Measurements from ENCODE around the gene CAMTA1. TPM values are rescaled to one million over a fixed set of nuclear protein-coding genes. Genes with fewer than 3 reads are reported as not detected.

CAMTA1 gene
- total RNA-seq, 2 donors from 2014 or later: 36.5 to 57.5 TPM

DNA sequence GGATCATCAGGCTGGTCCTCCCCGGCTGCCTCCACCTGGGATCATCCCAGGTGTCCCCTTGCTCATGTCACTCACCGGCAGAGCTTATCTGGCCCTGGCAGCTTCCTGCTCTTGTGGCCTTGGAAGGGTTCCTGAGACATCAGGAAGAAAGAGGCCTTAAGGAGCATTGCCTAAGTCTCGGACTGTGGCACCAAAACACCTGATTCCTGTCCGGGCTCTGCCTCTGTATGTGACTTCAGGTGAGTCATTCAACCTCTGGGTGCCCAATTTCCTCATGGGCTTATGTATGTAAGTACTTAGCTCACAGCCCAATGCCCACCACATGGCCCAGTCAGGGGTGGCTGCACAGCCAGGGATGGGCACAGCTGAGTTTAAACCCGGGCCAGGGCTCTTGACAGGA is 729.9 kb downstream of the CAMTA1 start:
- peaks cover 0 to 2% of the 10 kb centered on the region in 2 donors for H3K27me3 Mint-ChIP-seq
- no peaks in the 10 kb centered on the region for H3K4me1 Mint-ChIP-seq (ENCODE audit: low read depth in 2 of 2)
- DNase-seq (ENCODE audit: low spot score): no peak
- H3K9me3 Mint-ChIP-seq: no peaks in the 10 kb centered on the region
- H3K4me3 Mint-ChIP-seq: no peak overlapping the region
- no peaks in the 10 kb centered on the region for H3K36me3 Mint-ChIP-seq
- no peak overlapping the region for H3K27ac Mint-ChIP-seq
- ATAC-seq: no peak

DNA sequence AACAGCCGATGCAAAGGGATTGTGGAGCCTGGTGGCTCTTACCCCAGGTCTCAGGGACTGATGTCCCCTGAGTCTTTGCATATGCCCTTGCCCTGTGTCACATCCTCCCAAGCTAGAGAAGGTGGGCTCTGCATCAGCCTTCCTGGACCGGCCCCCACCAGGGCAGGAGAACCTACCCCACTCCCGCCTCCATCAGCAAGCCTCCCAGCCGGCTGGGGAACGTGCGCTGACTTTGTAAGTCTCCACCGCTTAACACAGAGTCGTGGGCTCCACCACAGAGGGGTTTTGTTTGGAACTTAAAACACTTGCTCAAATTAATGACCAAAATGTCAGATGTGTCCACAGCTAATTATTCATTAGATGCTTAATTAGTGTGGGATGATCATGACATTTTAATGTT is 730.6 kb downstream of the CAMTA1 start:
- no peaks in the 10 kb centered on the region for H3K9me3 Mint-ChIP-seq
- H3K4me3 Mint-ChIP-seq: no peak overlapping the region
- DNase-seq (ENCODE audit: low spot score): no peak
- no peaks in the 10 kb centered on the region for H3K36me3 Mint-ChIP-seq
- ATAC-seq: no peak
- H3K27me3 Mint-ChIP-seq: peaks cover 0 to 2% of the 10 kb centered on the region in 2 donors
- H3K27ac Mint-ChIP-seq: no peak overlapping the region
- no peaks in the 10 kb centered on the region for H3K4me1 Mint-ChIP-seq (ENCODE audit: low read depth in 2 of 2)

DNA sequence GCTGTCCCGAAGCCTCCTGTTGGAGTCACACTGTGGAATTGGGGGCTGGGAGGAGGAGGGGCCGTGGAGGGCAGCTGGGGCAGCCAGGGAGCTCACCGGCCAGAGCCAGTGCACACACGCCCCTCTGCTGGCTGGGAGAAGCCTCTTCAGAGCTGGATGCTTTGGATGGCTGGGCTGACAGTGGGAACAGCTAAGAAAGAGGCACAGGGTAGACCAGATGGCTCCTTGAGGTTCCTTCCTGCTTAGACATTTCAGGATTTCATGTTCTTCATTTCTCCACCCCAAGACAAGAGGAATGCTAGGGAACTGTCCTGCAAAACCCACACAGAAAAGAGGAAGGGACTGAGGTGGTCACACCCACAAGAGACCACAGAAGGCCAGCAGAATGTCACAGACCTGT is 731.1 kb downstream of the CAMTA1 start:
- no peaks in the 10 kb centered on the region for H3K9me3 Mint-ChIP-seq
- H3K4me3 Mint-ChIP-seq: no peak overlapping the region
- H3K27me3 Mint-ChIP-seq: peaks cover 0 to 2% of the 10 kb centered on the region in 2 donors
- ATAC-seq (no peak), DNase-seq (ENCODE audit: low spot score) (no peak)
- H3K36me3 Mint-ChIP-seq: no peaks in the 10 kb centered on the region
- H3K4me1 Mint-ChIP-seq (ENCODE audit: low read depth in 2 of 2): no peaks in the 10 kb centered on the region
- no peak overlapping the region for H3K27ac Mint-ChIP-seq

DNA sequence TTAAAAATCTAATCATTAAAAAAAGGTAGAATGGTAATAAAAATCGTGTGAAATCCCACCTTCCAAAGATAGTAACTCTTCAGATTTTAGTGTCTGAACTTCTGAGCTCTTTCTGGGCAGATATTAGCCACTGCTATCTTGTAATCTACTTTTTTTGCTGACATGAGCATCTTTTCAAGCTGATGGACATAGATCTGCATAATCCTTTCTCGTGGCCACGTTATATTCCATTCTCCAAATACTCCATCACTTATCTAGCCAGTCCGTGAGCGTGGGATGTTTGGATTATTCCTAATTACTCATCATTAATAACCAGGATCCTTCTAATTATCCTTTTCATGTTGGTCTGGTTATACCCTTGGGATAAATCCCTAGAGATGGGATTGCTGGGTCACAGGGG is 731.7 kb downstream of the CAMTA1 start:
- ATAC-seq (no peak), DNase-seq (ENCODE audit: low spot score) (no peak)
- peaks cover 0 to 2% of the 10 kb centered on the region in 2 donors for H3K27me3 Mint-ChIP-seq
- no peaks in the 10 kb centered on the region for H3K4me1 Mint-ChIP-seq (ENCODE audit: low read depth in 2 of 2)
- no peak overlapping the region for H3K4me3 Mint-ChIP-seq
- no peaks in the 10 kb centered on the region for H3K36me3 Mint-ChIP-seq
- H3K27ac Mint-ChIP-seq: no peak overlapping the region
- H3K9me3 Mint-ChIP-seq: no peaks in the 10 kb centered on the region

DNA sequence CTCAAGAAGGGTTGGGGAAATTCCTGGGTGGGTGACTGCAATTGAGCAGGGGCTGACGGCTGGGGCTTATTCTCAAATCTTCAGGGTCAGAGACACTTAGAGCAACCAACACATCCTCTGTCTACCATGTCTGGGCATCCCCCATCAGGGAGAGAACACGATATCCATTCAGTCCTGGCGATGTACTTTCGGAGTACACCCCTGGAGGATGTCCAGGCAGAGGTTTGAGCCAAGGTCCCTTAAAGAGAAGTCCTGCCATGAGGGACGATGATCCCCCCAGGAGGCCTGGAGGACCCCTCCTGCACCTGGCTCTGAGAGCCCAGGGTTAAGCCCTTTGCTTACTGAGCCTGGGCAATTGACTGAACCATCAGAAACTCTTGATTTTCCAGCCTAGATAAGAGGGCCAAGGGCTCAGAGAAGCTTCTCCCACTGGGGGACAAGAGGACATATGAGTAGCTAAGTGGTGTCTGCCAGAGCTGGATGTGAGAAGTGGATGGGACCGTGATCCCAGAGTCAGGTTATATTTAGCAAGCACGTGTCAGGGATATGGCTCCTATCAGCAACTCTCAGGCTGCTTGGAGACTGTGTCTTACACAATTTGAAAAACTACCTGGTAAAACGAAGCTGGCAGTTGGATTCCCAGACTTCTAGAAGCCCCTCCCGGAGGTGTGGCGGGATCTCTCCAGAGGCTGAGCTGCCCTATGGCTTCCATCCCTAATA is 732.5 kb downstream of the CAMTA1 start:
- ATAC-seq: no peak

DNA sequence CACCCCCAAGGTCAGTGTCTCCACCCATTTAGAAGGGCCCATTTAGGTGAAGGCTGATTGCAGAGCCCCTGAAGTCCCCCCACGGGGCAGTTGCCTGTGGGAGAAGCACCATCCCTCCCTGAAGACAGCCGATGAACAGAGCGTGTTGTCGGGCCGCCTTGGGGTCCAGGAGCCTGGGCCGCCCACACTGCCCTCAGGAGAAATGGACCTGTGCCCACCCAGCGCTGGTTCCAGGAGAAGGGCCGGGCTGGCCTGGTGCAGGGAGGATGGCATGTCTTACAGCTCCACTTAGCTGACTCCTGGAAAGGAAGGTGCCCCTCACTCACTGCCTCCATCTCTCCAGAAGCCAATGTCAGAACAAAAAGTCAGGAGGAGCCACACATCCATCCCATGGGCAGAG is 733.2 kb downstream of the CAMTA1 start:
- DNase-seq (ENCODE audit: low spot score) (no peak), ATAC-seq (no peak)
- H3K9me3 Mint-ChIP-seq: no peaks in the 10 kb centered on the region
- no peaks in the 10 kb centered on the region for H3K36me3 Mint-ChIP-seq
- H3K27me3 Mint-ChIP-seq: no peaks in the 10 kb centered on the region
- H3K4me3 Mint-ChIP-seq: no peak overlapping the region
- H3K4me1 Mint-ChIP-seq (ENCODE audit: low read depth in 2 of 2): no peaks in the 10 kb centered on the region
- H3K27ac Mint-ChIP-seq: no peak overlapping the region

More for the DNA sequence above, 732.5 kb downstream of the CAMTA1 start:
- H3K4me1 Mint-ChIP-seq (ENCODE audit: low read depth in 2 of 2): no peaks in the 10 kb centered on the region
- H3K27ac Mint-ChIP-seq: no peak overlapping the region
- no peaks in the 10 kb centered on the region for H3K27me3 Mint-ChIP-seq
- no peaks in the 10 kb centered on the region for H3K36me3 Mint-ChIP-seq
- peak; percentile 25 for DNase-seq (ENCODE audit: low spot score)
- no peak overlapping the region for H3K4me3 Mint-ChIP-seq
- H3K9me3 Mint-ChIP-seq: no peaks in the 10 kb centered on the region

DNA sequence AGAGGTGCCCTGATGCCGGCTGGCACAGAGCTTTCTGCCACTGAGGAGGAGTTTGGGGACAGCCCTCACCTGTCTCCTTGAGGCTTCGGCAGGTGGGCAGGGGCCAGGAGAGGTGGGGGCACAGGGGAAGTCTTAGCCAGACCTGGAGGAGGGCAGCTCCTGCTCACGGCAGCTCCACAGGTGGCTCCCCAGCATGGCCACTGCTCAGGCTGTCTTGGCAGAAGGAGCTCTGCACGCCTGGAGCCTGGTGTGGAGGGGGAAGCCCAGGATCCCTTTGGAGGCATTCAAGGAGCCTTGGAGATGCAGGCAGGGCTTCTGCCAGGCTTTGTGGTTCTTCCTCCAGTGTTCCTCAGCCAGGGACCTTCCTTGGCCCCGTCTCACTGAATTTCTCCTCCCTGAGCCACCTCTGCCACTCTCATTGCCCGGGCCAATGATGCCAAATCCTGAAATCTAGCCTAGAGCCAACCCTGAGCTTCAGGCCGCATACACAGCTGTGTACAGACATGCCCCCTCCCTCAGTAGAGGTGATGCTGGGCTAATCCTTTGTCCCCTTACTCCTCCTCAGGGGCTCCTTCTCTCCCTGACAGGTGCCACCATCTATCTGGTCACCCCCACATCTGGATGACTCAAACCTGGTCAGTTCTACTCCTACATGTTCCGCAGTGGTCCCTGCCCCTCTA is 734.1 kb downstream of the CAMTA1 start:
- ATAC-seq: no peak
- no peaks in the 10 kb centered on the region for H3K36me3 Mint-ChIP-seq
- H3K4me3 Mint-ChIP-seq: no peak overlapping the region
- no peak overlapping the region for H3K27ac Mint-ChIP-seq
- H3K27me3 Mint-ChIP-seq: peaks cover under 1 to 3% of the 10 kb centered on the region in 2 donors
- H3K9me3 Mint-ChIP-seq: no peaks in the 10 kb centered on the region
- no peak for DNase-seq (ENCODE audit: low spot score)
- no peaks in the 10 kb centered on the region for H3K4me1 Mint-ChIP-seq (ENCODE audit: low read depth in 2 of 2)

DNA sequence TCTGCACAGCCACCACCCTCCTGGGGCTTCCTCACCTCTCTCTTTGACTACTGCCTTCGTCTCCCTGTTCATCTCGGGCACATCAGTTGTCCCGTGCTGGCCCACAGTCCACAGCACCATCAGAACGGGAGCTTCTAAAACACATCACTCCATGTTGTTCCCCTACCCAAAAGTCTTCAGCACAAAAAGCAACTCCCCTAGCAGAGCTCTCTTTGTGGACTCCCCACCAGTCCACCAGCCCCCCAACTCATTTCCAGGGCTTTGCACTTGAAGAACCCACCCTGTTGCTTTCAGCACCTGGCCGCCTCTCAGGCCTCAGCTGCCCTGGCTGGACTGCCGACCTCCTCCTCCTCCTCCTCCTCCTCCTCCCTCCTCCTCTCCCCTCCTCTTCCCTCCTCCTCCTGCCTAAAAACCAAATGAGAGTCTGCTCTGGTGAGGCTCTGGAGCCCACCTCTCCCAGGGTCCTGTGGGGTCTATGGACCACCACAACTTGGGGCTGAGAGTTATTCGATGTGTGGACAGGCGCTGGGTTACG is 734.7 kb downstream of the CAMTA1 start:
- H3K4me3 Mint-ChIP-seq: no peak overlapping the region
- peaks cover 3 to 7% of the 10 kb centered on the region in 2 donors for H3K27me3 Mint-ChIP-seq
- DNase-seq (ENCODE audit: low spot score) (no peak), ATAC-seq (no peak)
- no peak overlapping the region for H3K27ac Mint-ChIP-seq
- H3K9me3 Mint-ChIP-seq: no peaks in the 10 kb centered on the region
- H3K36me3 Mint-ChIP-seq: no peaks in the 10 kb centered on the region
- H3K4me1 Mint-ChIP-seq (ENCODE audit: low read depth in 2 of 2): no peaks in the 10 kb centered on the region

DNA sequence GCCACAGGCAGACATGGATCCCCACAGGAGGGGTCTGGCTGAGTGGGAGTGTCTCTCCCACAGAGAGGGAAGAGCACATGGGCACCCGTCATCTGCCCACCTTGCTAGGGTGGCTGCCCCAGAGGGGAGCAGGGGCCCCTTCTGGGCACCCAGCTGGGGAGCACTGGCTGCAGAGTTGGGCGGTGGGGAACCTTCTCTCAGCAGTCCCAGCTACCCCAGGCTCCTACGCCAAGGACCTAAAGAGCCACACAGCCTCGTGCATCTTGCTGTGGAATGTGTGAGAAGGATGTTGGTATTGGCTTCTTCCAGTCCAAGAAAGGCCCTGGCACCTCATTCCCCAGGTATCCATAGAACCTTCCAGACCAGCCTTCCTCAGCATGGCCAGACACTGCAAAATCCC is 735.2 kb downstream of the CAMTA1 start:
- Mint-ChIP-seq H3K9me3 (no peaks in the 10 kb centered on the region), H3K27ac (no peak overlapping the region), H3K4me3 (no peak overlapping the region), H3K27me3 (peaks cover 3 to 7% of the 10 kb centered on the region in 2 donors), H3K36me3 (no peaks in the 10 kb centered on the region), H3K4me1 (ENCODE audit: low read depth in 2 of 2) (no peaks in the 10 kb centered on the region)
- DNase-seq (ENCODE audit: low spot score) (no peak), ATAC-seq (no peak)

DNA sequence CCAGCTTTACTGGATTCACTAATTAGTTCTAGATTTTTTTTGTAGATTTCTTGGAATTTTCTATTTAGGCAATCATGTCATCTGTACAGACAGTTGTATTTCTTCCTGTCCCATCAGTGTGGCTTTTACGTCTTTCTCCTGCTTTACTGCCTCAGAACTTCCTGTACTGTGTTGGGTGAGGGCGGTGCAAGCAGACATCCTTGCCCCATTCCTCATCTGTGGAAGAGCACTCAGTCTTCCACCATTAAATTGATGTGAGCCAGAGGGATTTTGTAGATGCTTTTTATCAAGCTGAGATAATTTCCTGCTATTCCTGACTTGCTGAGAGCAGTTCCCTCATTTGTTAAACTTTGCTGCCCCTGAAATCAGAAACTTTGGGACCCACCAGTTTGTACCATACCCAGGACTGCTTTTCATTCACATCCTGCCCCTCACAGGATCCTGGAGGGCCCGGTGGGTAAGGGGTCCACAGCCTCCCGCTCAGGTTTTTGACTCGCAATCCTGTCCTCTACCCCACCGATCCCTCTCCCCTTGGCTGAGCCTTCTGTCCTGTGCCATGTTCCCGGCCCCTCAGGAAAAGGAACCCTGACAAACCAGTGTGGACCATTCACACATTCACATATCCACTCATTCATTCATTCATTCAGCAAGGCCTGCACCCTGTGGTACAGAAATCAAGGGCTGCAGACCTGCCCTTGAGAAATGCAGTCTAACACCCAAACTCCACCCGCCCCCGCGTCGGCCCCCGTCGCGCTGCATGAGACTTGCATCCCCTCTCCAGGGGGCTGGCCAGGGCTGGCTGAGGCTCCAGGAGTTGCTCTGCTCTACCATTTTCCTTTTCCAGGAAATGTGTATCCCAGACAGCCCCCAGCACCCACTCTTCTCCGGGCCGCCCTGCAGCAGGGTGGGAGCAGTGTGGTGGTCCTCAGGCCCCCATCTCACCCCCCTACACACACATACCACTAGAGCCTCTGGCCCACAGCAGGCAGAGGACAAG is 739.4 kb downstream of the CAMTA1 start:
- H3K4me1 Mint-ChIP-seq (ENCODE audit: low read depth in 2 of 2): no peaks in the 10 kb centered on the region
- H3K27me3 Mint-ChIP-seq: peaks cover 3 to 7% of the 10 kb centered on the region in 2 donors
- no peak overlapping the region for H3K4me3 Mint-ChIP-seq
- no peaks in the 10 kb centered on the region for H3K9me3 Mint-ChIP-seq
- H3K36me3 Mint-ChIP-seq: no peaks in the 10 kb centered on the region
- H3K27ac Mint-ChIP-seq: no peak overlapping the region
- DNase-seq (ENCODE audit: low spot score) (no peak), ATAC-seq (no peak)

DNA sequence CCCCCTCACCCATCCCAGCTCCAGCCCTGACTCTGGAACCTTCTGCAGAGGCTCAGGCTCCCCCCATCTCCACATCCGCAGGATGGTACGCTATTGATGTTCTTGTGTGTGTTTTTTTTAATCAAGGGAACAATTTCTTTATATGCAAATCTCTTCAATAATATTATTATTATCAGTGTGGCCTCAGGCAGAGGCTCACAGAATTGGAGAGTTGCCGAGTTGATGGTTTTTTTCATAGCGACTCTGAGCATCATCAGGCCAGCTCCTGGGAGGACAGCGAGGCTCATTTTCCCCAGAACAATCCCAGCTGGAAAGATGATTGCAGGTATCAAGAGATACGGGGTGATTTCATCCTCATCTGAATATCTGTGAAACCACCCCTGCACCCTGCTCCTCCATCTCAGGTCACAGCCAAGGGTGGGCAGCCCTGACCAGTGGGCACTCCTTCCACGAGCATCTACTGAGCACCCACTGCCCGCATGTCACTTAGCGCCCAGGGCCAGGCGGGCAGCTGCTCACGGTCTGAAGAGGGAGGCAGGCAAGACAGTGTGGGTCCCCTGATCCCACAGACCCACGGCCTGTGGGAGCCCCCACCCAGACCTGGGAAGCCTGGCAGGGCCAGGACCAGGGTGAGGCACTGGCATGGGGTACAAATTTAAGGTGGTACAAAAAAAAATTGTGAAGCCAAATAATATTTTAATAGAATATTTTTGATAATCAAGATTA is 740.2 kb downstream of the CAMTA1 start:
- no peaks in the 10 kb centered on the region for H3K4me1 Mint-ChIP-seq (ENCODE audit: low read depth in 2 of 2)
- no peaks in the 10 kb centered on the region for H3K9me3 Mint-ChIP-seq
- no peak for ATAC-seq
- no peak overlapping the region for H3K4me3 Mint-ChIP-seq
- H3K27ac Mint-ChIP-seq: no peak overlapping the region
- H3K36me3 Mint-ChIP-seq: no peaks in the 10 kb centered on the region
- DNase-seq (ENCODE audit: low spot score): no peak
- H3K27me3 Mint-ChIP-seq: peaks cover 3 to 7% of the 10 kb centered on the region in 2 donors

DNA sequence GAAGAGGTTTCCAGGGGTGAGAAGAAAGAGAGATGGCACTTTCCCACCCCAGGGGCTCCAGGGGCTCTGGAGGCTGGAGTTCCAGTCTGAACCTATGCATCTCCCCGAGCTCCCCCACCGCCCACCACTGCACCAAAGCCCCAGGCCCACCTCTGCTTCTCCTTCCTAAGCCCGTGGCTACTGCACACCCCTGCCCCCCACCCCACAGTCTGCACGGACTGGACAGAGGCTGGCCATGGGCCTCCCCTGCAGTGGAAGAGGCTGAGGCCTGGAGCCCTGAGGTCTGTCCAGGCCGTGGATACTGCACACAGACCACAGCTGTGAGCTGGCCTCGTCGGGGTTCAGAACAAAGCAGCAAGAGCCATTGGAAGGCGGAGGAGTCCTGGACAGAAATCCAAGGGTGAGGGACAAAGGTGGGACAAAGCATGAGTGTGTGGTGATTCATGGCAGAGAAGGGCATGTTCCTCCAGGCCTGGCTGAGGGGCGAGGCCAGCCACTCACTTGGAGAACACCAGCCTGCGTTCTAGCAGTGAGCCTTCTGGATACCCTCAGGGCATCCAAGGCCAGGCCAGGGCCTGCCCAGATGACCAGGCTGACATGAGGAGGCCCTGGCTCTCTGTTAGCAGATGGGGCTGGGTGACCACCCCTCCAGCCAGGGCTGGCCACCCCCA is 741.1 kb downstream of the CAMTA1 start:
- no peak for DNase-seq (ENCODE audit: low spot score)
- Mint-ChIP-seq H3K9me3 (no peaks in the 10 kb centered on the region), H3K27ac (no peak overlapping the region), H3K4me3 (no peak overlapping the region), H3K36me3 (no peaks in the 10 kb centered on the region), H3K4me1 (ENCODE audit: low read depth in 2 of 2) (no peaks in the 10 kb centered on the region), H3K27me3 (peaks cover 3 to 7% of the 10 kb centered on the region in 2 donors)
- no peak for ATAC-seq

Measured in natural killer cell treated with Interleukin-12 subunit alpha and Interleukin-12 subunit beta and Interleukin-15 and Interleukin-18, amount 100 ng/mL, for 72 hours (primary cell).